ENCODE measurements around the gene TLE1. TPM values are rescaled to one million over a fixed set of nuclear protein-coding genes. Genes with fewer than 3 reads are reported as not detected.

Gene TLE1
- polyA plus RNA-seq, 3 donors = 0.46 to 2.5 (median 1.2) TPM

DNA sequence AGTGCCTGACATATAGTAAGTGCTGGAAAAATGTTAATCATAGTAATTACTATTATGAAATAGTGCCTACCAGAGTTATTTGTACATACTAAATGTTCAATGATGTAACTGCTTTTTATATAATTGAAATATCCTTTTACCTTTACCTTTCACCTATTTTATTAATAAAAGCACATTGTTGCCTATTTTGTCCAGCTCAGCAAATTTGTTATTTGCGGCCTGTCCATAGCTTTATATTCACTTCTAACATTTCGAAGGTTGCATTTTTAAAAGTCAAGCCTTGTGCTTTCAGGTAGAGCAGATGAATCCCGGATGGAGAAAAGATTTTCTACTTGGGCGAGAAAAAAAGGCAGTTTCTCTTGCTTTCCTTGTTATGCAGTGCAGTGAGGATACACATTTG lies 119.3 kb downstream of the TLE1 start:
- H3K4me1 Mint-ChIP-seq = peaks cover under 1% of the 10 kb centered on the region
- no peaks in the 10 kb centered on the region for H3K4me1 ChIP-seq (ENCODE audit: control insufficient read depth in 1 of 2, insufficient read depth in 2 of 2, low read length in 2 of 2)
- H3K4me3 Mint-ChIP-seq = no peak overlapping the region
- H2AFZ ChIP-seq (ENCODE audit: insufficient read depth, low read depth, low read length, poor library complexity, severe bottlenecking) = no peak overlapping the region
- peaks cover 0 to 2% (median 1%) of the 10 kb centered on the region in 3 donors for H3K27me3 Mint-ChIP-seq (ENCODE audit: low read depth in 3 of 3)
- no peaks in the 10 kb centered on the region for H3K27me3 ChIP-seq (ENCODE audit: control insufficient read depth in 2 of 2, insufficient read depth in 2 of 2, low read length in 2 of 2)
- no peak for DNase-seq
- no peak overlapping the region for H3K4me2 ChIP-seq (replicated peaks; ENCODE audit: extremely low read depth, low read length, poor library complexity, severe bottlenecking)
- H3K27ac ChIP-seq (ENCODE audit: low read depth in 1 of 2, low read length in 2 of 2) = no peak overlapping the region
- intact Hi-C loops (cut with micrococcal nuclease) = no loop called here
- no peaks in the 10 kb centered on the region for H3K36me3 Mint-ChIP-seq
- H3K27ac Mint-ChIP-seq = no peak overlapping the region
- no peak overlapping the region for H3K9ac ChIP-seq (ENCODE audit: insufficient read depth, low read length, poor library complexity, severe bottlenecking)
- WGBS (ENCODE audit: insufficient coverage) = no CpG with 5 or more reads among the region's 4 CpGs
- TF ChIP-seq CTCF (IDR thresholded peaks at IDR 0.05) = no peak
- H3K36me3 ChIP-seq (replicated peaks in 1 of 2; ENCODE audit: control insufficient read depth in 1 of 2, insufficient read depth in 2 of 2, low read length in 2 of 2) = no peaks in the 10 kb centered on the region
- no peaks in the 10 kb centered on the region for H3K79me2 ChIP-seq (ENCODE audit: insufficient read depth, low read length)
- H3K9me3 Mint-ChIP-seq = peaks cover 0 to 3% (median 0%) of the 10 kb centered on the region in 7 donors
- H3K4me3 ChIP-seq (replicated peaks in 1 of 3; ENCODE audit: low read depth in 2 of 3, low read length in 3 of 3) = no peak overlapping the region
- H3K9me3 ChIP-seq (replicated peaks in 1 of 2; ENCODE audit: control insufficient read depth in 1 of 2, insufficient read depth in 1 of 2, low read length in 2 of 2) = no peaks in the 10 kb centered on the region
- no peaks in the 10 kb centered on the region for H4K20me1 ChIP-seq (ENCODE audit: insufficient read depth, low read length)

DNA sequence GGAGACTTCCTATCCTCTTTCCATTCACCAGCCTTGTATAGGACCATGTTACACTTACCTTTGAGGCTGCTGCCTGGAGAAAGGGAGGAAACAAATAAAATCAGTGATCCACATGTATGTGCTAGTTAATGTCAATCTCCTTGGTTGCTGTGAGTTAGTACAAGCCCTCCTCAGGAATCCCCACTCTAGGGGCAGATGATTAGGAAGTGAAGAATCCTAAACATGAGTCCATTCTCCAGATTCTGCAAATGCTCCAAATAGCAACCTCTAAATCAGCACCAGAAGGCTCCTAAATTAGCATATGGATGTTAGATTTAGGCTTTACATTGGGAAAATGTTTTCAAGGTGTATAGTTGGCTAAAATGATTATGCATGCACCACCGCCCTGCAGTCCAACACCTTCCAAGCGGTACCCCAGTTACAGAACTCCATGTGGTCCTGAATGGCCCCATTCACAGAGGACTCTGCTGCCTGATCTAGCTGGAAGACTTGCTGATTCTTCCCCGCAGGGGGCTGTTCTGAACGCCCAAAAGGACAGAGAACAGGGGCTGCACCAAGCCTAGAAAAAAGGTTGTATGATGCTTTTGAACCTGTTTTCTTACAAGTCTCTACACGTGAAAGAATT lies 123.2 kb downstream of the TLE1 start:
- TF ChIP-seq CTCF (IDR thresholded peaks at IDR 0.05) = no peak
- no peak overlapping the region for H3K27ac ChIP-seq (ENCODE audit: low read depth in 1 of 2, low read length in 2 of 2)
- H3K4me1 ChIP-seq (ENCODE audit: control insufficient read depth in 1 of 2, insufficient read depth in 2 of 2, low read length in 2 of 2) = no peaks in the 10 kb centered on the region
- no peak overlapping the region for H3K9ac ChIP-seq (ENCODE audit: insufficient read depth, low read length, poor library complexity, severe bottlenecking)
- no peaks in the 10 kb centered on the region for H3K79me2 ChIP-seq (ENCODE audit: insufficient read depth, low read length)
- no peaks in the 10 kb centered on the region for H3K36me3 ChIP-seq (replicated peaks in 1 of 2; ENCODE audit: control insufficient read depth in 1 of 2, insufficient read depth in 2 of 2, low read length in 2 of 2)
- Mint-ChIP-seq H3K27ac (no peak overlapping the region), H3K27me3 (ENCODE audit: low read depth in 3 of 3) (peaks cover 0 to 5% (median 2%) of the 10 kb centered on the region in 3 donors), H3K36me3 (no peaks in the 10 kb centered on the region), H3K9me3 (peaks cover 0 to 7% (median 3%) of the 10 kb centered on the region in 7 donors), H3K4me1 (no peaks in the 10 kb centered on the region), H3K4me3 (no peak overlapping the region)
- DNase-seq = no peak
- H4K20me1 ChIP-seq (ENCODE audit: insufficient read depth, low read length) = no peaks in the 10 kb centered on the region
- H2AFZ ChIP-seq (ENCODE audit: insufficient read depth, low read depth, low read length, poor library complexity, severe bottlenecking) = no peak overlapping the region
- no peak overlapping the region for H3K4me3 ChIP-seq (replicated peaks in 1 of 3; ENCODE audit: low read depth in 2 of 3, low read length in 3 of 3)
- no peaks in the 10 kb centered on the region for H3K9me3 ChIP-seq (replicated peaks in 1 of 2; ENCODE audit: control insufficient read depth in 1 of 2, insufficient read depth in 1 of 2, low read length in 2 of 2)
- intact Hi-C loops (cut with micrococcal nuclease) = no loop called here
- no peak overlapping the region for H3K4me2 ChIP-seq (replicated peaks; ENCODE audit: extremely low read depth, low read length, poor library complexity, severe bottlenecking)
- no peaks in the 10 kb centered on the region for H3K27me3 ChIP-seq (ENCODE audit: control insufficient read depth in 2 of 2, insufficient read depth in 2 of 2, low read length in 2 of 2)
- no CpG with 5 or more reads among the region's 5 CpGs for WGBS (ENCODE audit: insufficient coverage)
